SW480 (cell line): ENCODE measurements around the gene NDUFAF3.

Experiments
- DNase-seq: peaks from one replicate; pipeline ENCODE4 v3.0.0-alpha.2; 2016; ENCODE audit warnings: low spot score

Gene NDUFAF3

DNA sequence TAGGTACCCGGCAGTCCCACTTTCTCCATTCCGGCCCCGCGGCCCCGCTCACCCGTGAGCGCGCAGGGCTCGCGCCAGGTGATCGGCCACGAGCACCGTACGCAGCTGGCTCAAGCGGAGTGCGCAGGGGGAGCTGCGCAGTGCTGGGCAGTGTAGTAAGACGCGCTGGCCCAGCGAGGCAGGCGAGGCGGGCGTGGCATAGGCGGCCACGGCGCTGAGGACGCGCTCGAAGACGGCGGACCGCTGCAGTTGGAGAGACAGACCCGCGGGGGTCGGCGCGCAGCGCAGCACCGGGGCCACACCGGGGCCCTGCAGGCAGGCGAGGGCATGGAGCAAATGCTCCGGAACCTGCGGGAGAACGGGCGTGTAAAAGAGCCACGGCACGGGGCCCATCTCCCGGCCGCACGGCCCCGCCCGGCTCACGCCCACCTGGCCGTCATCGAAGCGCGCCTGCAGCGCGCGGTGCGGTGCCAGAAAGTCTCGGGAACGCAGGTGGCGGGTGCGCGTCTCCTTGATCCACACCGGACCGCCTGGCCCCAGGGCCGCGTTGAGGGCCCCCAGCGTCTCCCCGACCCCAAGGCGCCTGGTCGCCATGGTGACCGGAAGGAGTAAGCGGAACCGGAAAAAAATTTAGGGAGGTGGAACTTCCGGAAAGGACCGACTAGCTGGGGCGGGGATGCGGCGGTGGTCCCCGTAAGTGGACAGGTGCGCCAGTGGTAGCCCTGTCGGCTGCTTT lies 3.8 kb upstream of the NDUFAF3 start, which contains the start of gene DALRD3:
TSS of gene DALRD3 (minus strand) at position 610 of the 736 bp plus-strand sequence. CDS start at position 594, 16 bp downstream.
- peak; percentile 71 for DNase-seq

DNA sequence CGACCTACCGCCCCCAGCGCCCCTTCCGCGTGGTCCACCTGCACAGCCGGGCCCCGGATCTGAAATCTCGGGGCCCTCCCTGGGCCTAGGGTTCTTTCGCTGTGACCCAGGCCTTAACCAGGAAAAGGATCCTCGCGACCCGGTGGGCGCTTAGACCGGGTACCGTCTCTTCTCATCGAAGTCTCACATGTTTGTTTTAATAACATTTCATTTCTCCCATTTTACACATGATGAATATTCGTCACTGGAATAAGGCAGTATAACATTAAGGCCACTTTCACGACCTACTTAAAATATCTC lies 3.3 kb upstream of the NDUFAF3 start:
- DNase-seq: no peak

DNA sequence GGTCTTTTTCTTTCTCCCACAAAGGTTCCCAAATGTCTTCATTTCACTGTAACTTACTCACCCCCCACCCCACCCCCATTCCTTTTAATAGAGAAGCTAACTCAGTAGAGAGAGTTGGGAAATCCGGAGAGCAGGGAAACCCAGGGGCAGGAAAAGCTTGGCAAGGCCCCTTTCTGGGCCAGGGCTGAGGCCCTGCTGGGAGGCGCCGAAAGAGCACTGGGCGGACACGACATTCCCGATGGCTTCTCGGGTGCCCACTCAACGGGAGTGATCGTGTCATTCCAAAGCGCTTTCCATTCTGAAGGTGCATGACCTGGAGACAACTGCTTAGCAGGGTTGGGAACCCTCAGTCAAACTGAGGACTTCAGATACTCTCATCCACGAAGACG lies 2.0 kb upstream of the NDUFAF3 start:
- no peak for DNase-seq

DNA sequence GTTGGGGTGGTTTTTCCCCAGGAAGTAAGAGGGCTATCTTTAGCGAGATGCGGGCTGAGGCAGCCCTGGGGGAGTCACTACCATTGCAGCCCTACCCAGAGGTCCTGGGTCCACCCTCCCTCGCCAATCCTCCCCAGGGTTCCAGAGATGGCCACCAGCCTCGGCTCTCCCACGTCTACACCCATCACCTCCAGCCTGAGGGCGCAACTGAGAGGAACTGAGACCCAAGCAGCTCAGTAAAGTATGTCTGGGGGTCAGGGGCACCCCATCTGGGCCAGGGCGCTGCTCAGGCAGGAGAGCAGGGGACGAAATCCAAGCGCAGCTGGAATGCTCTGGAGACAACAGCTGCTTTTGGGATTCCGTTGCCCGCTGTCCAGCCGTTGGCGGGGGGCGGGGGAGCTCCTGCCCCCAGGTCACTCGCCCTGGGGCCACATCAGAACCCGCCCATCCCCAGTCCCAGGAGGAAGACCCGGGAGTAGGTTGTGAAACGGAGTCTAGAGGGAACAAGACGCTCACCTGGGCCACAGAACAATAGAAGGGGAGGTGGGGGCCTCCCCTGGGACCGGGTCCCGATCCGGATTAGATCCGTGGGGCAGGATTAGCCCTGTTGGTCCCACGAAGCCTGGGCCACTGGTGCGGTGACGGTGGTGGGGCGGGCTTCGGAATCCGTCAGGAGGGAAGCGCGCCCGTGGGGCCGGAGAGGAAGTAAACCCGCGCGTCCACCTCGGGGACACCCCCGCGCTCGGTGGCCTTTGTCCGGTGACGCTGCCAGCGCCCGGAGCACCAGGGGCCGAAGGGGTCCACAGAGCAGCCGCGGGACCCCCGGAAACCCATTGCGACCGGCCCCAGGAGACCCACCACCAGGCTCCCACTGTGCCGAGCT lies 1.4 kb upstream of the NDUFAF3 start:
- DNase-seq: peak; percentile 52

DNA sequence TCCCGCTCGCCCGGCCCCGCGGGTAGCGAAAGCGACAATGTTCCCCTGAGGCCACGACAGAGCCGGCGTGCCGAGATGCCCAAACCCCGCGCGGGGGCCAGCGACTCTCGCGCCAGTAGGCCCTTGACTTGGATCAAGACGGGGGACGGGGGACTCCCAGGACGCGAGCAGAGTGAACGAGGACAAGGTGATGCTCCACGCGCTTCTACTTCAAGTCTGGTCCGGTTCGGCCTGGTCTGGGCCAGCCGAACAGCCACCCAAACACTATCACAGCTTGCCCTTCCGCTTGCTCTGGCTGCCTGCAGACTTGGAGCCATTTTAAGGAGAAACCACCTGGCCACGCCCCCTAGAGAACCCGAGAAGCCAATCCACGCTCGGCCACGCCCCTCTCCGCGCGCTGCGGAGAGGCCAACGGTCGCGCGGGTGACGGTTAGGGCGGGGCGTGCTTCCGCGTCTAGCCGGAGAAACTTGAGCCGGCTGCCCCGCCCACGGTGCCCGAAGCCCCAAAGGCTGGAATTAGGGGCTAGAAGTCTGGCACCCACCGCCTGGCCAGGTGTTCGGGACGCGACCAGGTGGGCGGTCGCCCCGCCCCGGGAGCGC lies 608 bp upstream of the NDUFAF3 start:
- DNase-seq: peak; percentile 96

DNA sequence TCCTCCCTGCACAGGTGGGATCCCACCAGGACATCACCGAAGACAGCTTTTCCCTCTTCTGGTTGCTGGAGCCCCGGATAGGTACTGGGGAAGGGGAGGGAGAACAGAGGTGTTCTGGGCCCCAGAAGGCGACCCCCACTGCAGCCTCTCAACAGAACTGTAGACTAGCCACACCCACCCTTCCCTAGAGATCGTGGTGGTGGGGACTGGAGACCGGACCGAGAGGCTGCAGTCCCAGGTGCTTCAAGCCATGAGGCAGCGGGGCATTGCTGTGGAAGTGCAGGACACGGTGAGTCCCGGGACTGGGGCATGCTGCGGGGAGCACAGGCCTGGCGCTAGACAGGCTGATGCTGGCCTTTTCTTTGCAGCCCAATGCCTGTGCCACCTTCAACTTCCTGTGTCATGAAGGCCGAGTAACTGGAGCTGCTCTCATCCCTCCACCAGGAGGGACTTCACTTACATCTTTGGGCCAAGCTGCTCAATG lies 809 bp downstream of the NDUFAF3 start:
- peak; percentile 36 for DNase-seq

DNA sequence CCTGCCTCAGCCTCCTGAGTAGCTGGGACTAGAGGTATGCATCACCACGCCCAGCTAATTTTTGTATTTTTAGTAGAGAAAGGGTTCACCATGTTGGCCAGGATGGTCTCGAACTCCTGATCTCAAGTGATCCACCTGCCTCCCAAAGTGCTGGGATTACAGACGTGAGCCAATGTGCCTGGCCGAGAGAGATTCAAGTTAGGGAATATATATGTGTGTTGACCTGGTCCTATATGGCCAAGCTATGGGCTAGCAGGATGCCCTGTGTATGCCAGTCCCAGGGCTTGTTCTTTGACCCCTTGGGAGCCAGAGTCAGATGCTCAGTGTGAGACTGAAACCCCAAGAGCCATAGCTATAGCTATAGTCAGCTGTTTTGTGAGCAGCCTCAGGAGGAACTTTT lies 1.9 kb downstream of the NDUFAF3 start:
- DNase-seq: no peak

DNA sequence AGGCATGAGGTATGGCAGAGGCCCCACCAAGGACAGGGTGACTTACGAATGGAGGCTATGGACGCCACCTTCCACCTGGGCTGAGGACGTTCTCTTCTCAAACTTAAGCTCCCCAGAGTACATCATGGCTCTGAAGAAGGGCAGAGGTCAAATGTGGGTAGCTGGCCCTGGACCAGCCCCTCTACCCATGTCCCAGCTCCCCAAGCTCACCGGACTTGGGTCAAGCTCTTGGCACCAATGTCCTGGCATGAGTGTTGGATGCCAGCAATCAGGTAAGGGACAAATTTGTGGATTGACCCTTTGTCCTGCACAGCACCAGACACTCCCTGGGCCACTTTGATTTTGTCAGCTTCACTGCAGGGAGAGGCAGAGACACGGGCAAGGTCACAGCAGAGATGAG lies 2.5 kb downstream of the NDUFAF3 start:
- DNase-seq: no peak

DNA sequence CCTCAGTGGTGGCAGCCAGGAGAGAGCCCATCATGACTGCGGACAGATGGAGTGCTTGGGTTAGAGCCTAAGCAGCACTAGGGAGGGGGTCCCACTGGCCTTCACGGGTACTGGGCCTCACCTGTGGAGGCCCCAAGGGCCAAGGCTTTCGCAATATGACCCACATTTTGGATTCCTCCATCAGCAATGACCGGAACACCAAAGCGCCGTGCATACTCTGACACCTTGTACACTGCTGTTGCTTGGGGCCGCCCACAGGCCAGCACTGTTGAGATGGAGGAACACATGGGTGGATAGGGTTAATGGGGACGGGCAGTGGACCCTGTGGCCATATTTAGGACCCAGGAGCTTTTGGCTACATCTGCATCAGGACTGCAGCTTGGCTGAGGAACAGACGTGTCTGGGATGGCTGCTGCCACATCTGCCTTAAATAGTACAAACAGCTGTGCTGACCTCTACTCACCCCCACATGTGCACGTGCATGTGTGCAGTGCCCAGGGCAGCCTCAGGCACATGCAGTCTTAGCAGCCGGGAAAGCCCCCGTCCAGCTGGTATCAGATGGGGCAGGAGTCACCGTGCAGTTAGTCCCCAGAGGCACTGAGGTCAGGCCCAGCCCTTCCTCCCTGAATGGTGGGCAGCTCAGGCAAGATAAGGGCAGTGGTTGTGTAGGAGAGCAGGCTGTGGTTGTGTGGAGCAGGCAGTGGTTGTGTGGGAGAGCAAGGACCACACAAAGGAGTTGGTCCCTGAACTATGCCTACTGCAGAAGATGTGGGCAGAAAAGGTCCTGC lies 3.3 kb downstream of the NDUFAF3 start:
- no peak for DNase-seq

DNA sequence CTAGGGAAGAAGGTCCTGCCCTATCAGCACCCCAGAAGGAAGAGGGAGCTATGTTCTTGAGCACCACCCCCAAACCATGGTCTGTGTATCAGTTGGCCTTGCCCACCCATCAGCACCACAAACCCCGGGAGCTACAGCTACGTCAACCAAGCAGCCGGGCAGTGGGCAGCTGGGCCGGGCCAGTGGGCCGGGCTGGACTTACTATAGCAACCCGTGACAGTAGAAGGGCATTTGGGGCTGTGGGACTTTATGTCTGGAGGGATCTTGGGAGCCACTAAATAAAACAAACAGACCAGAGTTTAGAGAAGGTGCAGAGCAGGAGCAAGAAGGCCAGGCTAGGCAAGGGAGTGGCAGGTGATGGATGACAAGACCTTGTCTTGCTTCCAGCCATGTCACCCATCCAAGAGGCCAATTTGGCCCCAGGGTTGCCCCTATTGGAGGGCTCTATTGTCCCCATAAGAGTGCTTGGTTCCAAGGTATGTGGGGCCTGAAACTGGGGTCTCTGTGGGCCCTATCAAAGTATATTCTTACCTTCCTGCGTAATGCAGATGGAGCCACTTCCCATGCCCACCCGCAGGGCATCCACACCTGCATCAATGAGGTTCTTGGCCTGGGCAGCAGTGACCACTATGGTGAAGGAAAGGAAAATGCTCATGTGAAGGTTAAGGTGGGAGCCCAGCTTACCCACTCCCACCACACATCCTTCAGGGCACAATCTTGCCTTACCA lies 4.0 kb downstream of the NDUFAF3 start:
- DNase-seq: no peak

DNA sequence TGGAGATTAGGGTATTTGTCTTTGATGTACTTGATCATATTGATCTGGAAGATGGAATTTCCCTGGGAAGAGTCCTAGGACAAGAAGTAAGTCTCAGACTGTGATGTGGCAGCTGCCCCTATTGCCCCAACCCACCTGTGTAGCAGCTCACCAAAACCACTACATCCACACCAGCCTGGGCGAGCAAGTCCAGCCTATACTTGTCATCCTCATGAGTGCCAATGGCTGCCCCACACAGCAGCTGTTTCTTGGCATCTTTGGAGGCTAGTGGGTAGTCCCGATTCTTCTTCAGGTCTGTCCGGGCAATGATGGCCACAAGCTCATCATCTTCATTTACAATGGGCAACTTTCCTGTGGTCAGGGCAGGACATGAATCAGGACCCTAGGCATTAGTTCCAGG lies 4.6 kb downstream of the NDUFAF3 start:
- no peak for DNase-seq

DNA sequence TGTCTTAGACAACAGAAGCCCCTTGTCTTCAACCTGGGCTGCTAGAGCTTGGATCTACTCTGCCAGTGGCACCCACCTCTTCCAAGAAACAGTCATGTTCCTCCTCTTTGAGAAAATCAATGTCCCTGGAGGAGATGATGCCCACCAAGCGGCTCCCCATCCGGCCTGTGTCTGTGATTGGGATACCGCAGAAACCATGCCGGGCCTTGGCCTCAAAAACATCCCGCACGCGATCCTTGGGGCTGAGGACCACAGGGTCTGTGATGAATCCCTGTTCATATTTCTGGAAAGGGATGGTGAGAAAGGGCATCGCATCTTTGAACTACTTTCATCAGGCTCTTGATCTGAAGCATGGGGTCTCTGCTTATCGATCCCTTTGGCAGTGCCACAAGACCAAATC lies 5.7 kb downstream of the NDUFAF3 start:
- no peak for DNase-seq

DNA sequence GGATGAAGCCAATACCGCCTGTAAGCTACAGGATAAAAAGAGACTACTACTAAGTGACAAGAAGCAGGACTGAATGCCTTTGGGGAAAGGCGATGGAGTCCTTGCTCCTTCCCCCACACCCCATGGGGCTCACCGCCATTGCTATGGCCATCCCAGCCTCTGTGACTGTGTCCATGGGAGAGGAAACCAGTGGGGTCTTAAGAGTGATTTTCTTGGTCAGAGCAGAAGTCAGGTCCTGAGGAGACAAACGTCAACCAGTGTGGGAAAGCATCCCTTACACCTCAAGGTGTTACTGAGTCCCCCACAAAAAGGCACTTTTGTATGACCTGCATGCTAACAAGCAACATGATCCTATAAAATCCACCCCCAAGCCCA lies 6.4 kb downstream of the NDUFAF3 start:
- no peak for DNase-seq

DNA sequence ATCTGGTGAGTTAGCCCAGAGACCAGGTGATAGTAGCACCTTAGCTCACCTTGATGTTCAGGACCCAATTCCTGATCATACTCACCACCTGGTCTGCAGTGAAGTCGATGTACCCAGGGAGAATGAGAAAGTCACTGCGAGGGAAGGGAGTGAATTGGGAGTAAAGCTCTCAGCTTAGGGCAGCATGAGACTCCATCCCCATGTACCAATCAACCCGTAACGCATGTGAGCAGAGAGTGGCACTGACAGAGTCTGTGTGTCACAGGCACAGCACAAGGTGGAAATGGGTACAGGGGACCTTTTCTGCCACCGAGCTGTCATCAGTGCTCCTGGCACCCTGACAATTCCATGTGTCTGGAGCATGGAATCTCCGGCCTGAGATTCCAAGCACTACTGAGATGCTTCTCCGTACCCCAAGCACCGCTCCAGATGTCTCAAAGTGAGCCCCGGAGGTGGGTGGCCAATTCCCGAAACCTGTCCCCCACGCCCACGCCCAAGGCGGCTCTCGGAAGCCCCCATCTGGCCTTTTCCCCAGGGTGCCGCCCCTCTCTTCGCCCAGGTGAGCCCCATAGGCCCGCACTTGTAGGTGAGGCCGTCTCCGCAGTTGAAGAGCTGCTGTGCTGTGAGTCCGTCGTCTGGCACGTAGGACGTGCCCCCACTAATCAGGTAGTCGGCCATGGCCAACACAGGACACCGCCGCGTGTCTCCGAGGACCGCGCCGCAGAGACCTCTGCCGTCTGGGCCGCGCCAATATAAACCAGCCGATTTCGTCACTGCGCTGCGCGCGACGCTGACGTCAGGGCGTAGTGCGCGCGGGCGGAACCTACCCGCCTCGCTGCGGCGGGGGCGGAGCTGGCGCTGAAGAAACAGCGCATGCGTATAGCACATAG lies 7.0 kb downstream of the NDUFAF3 start, which contains the start of gene IMPDH2:
TSS of gene IMPDH2 (minus strand) at position 726 of the 890 bp plus-strand sequence. CDS start at position 678, 48 bp downstream.
- DNase-seq: peak; percentile 90

DNA sequence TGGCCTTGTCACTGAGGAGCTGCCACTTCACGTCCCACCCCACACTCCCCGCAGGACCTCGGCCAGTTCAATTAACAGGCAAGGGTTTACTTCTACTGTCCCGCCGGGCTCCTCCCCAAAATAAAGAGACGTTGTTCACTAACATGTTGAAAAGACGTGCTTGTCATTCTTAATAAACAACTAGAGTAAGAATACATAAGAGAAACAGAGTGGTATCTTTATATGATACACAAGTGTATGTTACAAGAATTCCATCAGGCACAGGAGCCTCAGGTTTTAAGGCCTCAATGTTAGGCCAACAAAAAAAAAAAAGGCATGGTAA lies 7.6 kb downstream of the NDUFAF3 start:
- DNase-seq: no peak

DNA sequence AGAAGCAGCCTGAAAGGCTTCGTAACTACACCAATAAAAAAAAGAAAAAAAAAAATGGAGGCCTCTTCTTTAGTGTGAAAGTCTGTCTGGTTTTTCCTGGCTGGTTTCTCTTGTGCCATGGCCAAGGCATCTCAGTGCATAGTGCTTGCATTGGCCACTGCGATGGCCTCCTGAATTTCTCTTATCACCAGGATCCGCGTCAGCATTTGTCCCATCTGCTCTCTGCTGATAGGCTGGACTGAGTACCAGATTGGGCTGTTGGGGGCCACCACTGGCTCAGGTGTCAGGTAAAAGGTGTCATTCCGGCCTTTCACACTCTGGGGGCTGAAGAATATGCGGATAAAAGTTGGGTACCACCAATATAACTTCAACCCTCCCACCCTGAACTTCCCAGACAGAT lies 8.4 kb downstream of the NDUFAF3 start:
- no peak for DNase-seq

DNA sequence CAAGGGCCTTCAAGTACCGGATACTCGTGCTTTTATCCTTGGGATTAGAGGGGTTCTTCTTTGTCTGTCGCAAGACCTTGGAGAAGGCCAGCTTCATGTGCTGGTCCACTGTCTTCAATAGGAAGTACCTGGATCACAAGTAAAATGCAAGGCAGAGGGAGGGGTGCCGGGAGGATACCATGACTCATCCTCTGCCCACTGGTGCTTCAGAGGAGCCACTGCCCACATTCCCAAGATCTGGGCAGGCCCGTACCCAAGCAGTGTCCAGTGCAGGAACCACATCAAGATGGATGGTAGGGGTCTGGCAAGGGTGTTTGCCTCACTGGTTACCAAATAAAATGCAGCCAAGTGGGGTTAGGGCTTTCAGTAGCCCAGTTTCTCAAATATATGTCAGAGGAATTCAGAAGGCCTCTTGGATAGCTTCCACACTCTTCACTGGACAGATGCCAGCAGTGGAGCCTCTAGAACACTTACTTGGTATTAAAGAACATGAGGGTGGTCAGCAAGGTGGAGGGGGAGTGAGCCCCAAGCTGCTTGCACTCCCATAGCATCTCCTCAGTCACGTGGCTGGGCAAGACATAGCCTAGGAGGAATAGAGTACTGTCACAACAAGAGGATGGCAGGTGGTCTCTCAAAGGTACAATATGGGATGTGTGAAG lies 10.9 kb downstream of the NDUFAF3 start:
- no peak for DNase-seq

DNA sequence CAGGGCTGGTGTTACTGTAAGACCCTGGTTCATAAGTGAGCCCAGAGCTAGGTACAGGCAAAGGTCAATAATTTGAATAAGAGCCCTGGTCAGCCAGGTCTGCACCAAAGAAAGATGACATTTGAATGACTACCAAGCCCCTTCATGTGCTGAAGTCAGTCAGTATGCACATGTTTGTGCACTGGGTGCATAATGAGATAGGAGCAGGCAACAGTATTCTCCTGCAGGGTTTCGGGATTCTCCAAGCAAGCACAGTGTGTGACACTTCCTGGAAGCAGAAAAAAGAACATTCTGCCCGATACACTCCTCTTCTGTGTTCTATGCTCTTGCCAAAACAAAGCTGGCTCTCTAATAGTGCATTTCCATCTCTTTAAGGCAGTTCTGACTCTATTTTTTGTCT lies 12.7 kb downstream of the NDUFAF3 start:
- no peak for DNase-seq

DNA sequence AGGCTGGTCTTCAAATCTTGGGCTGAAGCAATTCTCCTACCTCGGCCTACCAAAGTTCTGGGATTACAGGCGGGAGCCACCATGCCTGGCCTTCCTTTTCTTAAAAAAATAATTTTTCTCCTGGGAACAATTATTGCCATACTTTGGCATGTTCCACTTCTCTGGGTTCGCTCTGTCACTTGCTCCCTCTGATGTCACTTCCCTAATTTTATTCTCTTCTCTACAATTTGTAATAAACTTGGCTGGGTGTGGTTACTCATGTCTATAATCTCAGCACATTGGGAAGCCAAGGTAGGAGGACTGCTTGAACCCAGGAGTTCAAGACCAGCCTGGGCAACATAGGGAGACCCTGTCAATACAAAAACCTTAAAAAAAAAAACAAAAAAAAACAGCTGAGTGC lies 13.4 kb downstream of the NDUFAF3 start:
- no peak for DNase-seq

DNA sequence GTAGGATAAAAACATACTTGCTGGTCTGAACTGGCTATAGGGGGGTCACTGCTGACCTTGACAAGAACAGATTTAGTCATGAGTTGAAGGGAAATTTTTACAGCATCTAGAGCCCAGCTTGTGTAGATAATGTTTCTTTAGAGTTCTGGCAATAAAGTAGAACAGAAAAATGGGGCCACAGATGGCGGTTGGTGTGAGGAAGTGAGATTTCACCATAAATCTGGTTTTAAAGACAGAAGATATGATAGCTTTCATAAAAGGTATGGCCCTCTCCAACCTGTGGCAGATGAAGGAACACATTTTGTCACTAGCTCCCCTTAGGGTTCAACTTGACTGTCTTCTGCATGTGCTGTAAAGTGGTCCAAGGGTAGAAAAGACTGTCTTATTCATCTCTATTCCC lies 31.6 kb downstream of the NDUFAF3 start:
- DNase-seq: no peak
